Memory B cell (primary cell): ENCODE results near the gene MYMK.
A peak's percentile ranks its signal among the peaks of the same experiment; 100 is the strongest.

Experiments used
- ATAC-seq: fragments of 150-1000 bp; cut with Tn5 transposase; 2 replicates; pipeline ENCODE4 v1.10.0; 2021; ENCODE audit warnings: low read depth, mild to moderate bottlenecking, moderate library complexity
- DNase-seq, 2 donors: peaks; one replicate each; pipeline ENCODE4 v3.0.0; 2022; ENCODE audit warnings: low spot score in 2 of 2
- H3K27ac Mint-ChIP-seq: one replicate; pipeline ENCODE4 v1.8.0; 2022; ENCODE audit warnings: mild to moderate bottlenecking, moderate library complexity, mixed read lengths
- H3K27me3 Mint-ChIP-seq: one replicate; pipeline ENCODE4 v1.8.0; 2022; ENCODE audit warnings: mixed read lengths
- H3K36me3 Mint-ChIP-seq: one replicate; pipeline ENCODE4 v1.8.0; 2022; ENCODE audit warnings: mild to moderate bottlenecking, mixed read lengths
- H3K4me1 Mint-ChIP-seq: one replicate; pipeline ENCODE4 v1.8.0; 2022; ENCODE audit warnings: mixed read lengths
- H3K4me3 Mint-ChIP-seq: one replicate; pipeline ENCODE4 v1.8.0; 2022; ENCODE audit warnings: mild to moderate bottlenecking, moderate library complexity, mixed read lengths
- H3K9me3 Mint-ChIP-seq: one replicate; pipeline ENCODE4 v1.8.0; 2022; ENCODE audit warnings: mixed read lengths

MYMK gene

GRCh38 chr9:133476036-133476931, 48.5 kb downstream of the MYMK start:
- Mint-ChIP-seq H3K4me3 (no peak overlapping the region), H3K27me3 (no peaks in the 10 kb centered on the region), H3K9me3 (no peaks in the 10 kb centered on the region), H3K27ac (no peak overlapping the region), H3K4me1 (peaks cover 23% of the 10 kb centered on the region), H3K36me3 (peaks cover 11% of the 10 kb centered on the region)
- DNase-seq (no peak), ATAC-seq (no peak)

- Mint-ChIP-seq H3K27me3 (no peaks in the 10 kb centered on the region), H3K9me3 (no peaks in the 10 kb centered on the region), H3K27ac (no peak overlapping the region), H3K4me3 (no peak overlapping the region), H3K36me3 (peaks cover 11% of the 10 kb centered on the region), H3K4me1 (peaks cover 26% of the 10 kb centered on the region)
- ATAC-seq (no peak), DNase-seq (no peak)
These were observed 49.3 kb downstream of the MYMK start for GRCh38 chr9:133475292-133476012.

GRCh38 chr9:133474853-133475252, 49.9 kb downstream of the MYMK start:
- H3K4me3 Mint-ChIP-seq = no peak overlapping the region
- no peak overlapping the region for H3K27ac Mint-ChIP-seq
- H3K4me1 Mint-ChIP-seq = peaks cover 24% of the 10 kb centered on the region
- H3K9me3 Mint-ChIP-seq = no peaks in the 10 kb centered on the region
- H3K27me3 Mint-ChIP-seq = no peaks in the 10 kb centered on the region
- H3K36me3 Mint-ChIP-seq = peaks cover 11% of the 10 kb centered on the region
- DNase-seq (no peak), ATAC-seq (no peak)

- H3K27me3 Mint-ChIP-seq = no peaks in the 10 kb centered on the region
- DNase-seq (no peak), ATAC-seq (no peak)
- H3K4me1 Mint-ChIP-seq = peaks cover 18% of the 10 kb centered on the region
- no peak overlapping the region for H3K27ac Mint-ChIP-seq
- H3K4me3 Mint-ChIP-seq = no peak overlapping the region
- peaks cover 11% of the 10 kb centered on the region for H3K36me3 Mint-ChIP-seq
- no peaks in the 10 kb centered on the region for H3K9me3 Mint-ChIP-seq
These were observed 50.5 kb downstream of the MYMK start for GRCh38 chr9:133474215-133474614.

- Mint-ChIP-seq H3K36me3 (peaks cover 11% of the 10 kb centered on the region), H3K9me3 (no peaks in the 10 kb centered on the region), H3K4me1 (peaks cover 18% of the 10 kb centered on the region), H3K27ac (no peak overlapping the region), H3K4me3 (no peak overlapping the region), H3K27me3 (no peaks in the 10 kb centered on the region)
- DNase-seq (no peak), ATAC-seq (no peak)
These were observed 51.0 kb downstream of the MYMK start for GRCh38 chr9:133473743-133474142.

- H3K4me3 Mint-ChIP-seq = no peak overlapping the region
- H3K36me3 Mint-ChIP-seq = peaks cover 11% of the 10 kb centered on the region
- DNase-seq = no peak
- no peak for ATAC-seq
- no peaks in the 10 kb centered on the region for H3K9me3 Mint-ChIP-seq
- H3K27me3 Mint-ChIP-seq = no peaks in the 10 kb centered on the region
- H3K4me1 Mint-ChIP-seq = peaks cover 17% of the 10 kb centered on the region
- no peak overlapping the region for H3K27ac Mint-ChIP-seq
These were observed 51.9 kb downstream of the MYMK start for GRCh38 chr9:133472753-133473378.

GRCh38 chr9:133472277-133472645, 52.5 kb downstream of the MYMK start:
- H3K4me1 Mint-ChIP-seq = peaks cover 13% of the 10 kb centered on the region
- no peaks in the 10 kb centered on the region for H3K27me3 Mint-ChIP-seq
- ATAC-seq = no peak
- DNase-seq = no peak
- H3K27ac Mint-ChIP-seq = no peak overlapping the region
- H3K9me3 Mint-ChIP-seq = no peaks in the 10 kb centered on the region
- H3K4me3 Mint-ChIP-seq = no peak overlapping the region
- peaks cover 9% of the 10 kb centered on the region for H3K36me3 Mint-ChIP-seq

- no peak overlapping the region for H3K27ac Mint-ChIP-seq
These were observed 53.0 kb downstream of the MYMK start for GRCh38 chr9:133471551-133472276.

GRCh38 chr9:133470988-133471387, 53.8 kb downstream of the MYMK start:
- Mint-ChIP-seq H3K27ac (peak overlapping the region; percentile 29), H3K4me1 (peaks cover 7% of the 10 kb centered on the region), H3K4me3 (no peak overlapping the region), H3K9me3 (no peaks in the 10 kb centered on the region), H3K27me3 (no peaks in the 10 kb centered on the region), H3K36me3 (peaks cover 5% of the 10 kb centered on the region)
- ATAC-seq = no peak
- DNase-seq = no peak

More at GRCh38 chr9:133471551-133472276, 53.0 kb downstream of the MYMK start:
- H3K9me3 Mint-ChIP-seq = no peaks in the 10 kb centered on the region
- peaks cover 13% of the 10 kb centered on the region for H3K4me1 Mint-ChIP-seq
- DNase-seq (no peak), ATAC-seq (no peak)
- H3K4me3 Mint-ChIP-seq = no peak overlapping the region
- H3K27me3 Mint-ChIP-seq = no peaks in the 10 kb centered on the region
- peaks cover 9% of the 10 kb centered on the region for H3K36me3 Mint-ChIP-seq

- Mint-ChIP-seq H3K36me3 (peaks cover 5% of the 10 kb centered on the region), H3K4me1 (peaks cover 7% of the 10 kb centered on the region), H3K27me3 (no peaks in the 10 kb centered on the region), H3K27ac (peak overlapping the region; percentile 29), H3K4me3 (no peak overlapping the region), H3K9me3 (no peaks in the 10 kb centered on the region)
- no peak for ATAC-seq
- no peak for DNase-seq
These were observed 54.3 kb downstream of the MYMK start for GRCh38 chr9:133470427-133470924.

- no peak for ATAC-seq
- H3K27me3 Mint-ChIP-seq = no peaks in the 10 kb centered on the region
- peaks cover 7% of the 10 kb centered on the region for H3K4me1 Mint-ChIP-seq
- no peaks in the 10 kb centered on the region for H3K9me3 Mint-ChIP-seq
- no peak overlapping the region for H3K4me3 Mint-ChIP-seq
- no peak for DNase-seq
- H3K27ac Mint-ChIP-seq = no peak overlapping the region
- H3K36me3 Mint-ChIP-seq = peaks cover 8% of the 10 kb centered on the region
These were observed 55.9 kb downstream of the MYMK start for GRCh38 chr9:133468777-133469421.

- H3K4me1 Mint-ChIP-seq = peaks cover 9% of the 10 kb centered on the region
- H3K9me3 Mint-ChIP-seq = no peaks in the 10 kb centered on the region
- ATAC-seq (no peak), DNase-seq (no peak)
- no peak overlapping the region for H3K4me3 Mint-ChIP-seq
- H3K36me3 Mint-ChIP-seq = peaks cover 8% of the 10 kb centered on the region
- H3K27ac Mint-ChIP-seq = no peak overlapping the region
- no peaks in the 10 kb centered on the region for H3K27me3 Mint-ChIP-seq
These were observed 56.4 kb downstream of the MYMK start for GRCh38 chr9:133468374-133468773.

- Mint-ChIP-seq H3K36me3 (peaks cover 5% of the 10 kb centered on the region), H3K27ac (no peak overlapping the region), H3K9me3 (no peaks in the 10 kb centered on the region), H3K4me1 (peaks cover 18% of the 10 kb centered on the region), H3K27me3 (no peaks in the 10 kb centered on the region), H3K4me3 (no peak overlapping the region)
- DNase-seq = no peak
- no peak for ATAC-seq
These were observed 57.7 kb downstream of the MYMK start for GRCh38 chr9:133467101-133467500.
